Neuronal stem cell (in vitro differentiated cells): ENCODE results near the gene TOPAZ1.

Experiments
- DNase-seq: peaks from one replicate; pipeline ENCODE4 v3.0.0-alpha.2; 2013; ENCODE audit warnings: low spot score
- H2AFZ ChIP-seq: one replicate; pipeline ENCODE4 v1.6.1; 2013; ENCODE audit warnings: mild to moderate bottlenecking, low read length, inconsistent platforms
- H2AK5ac ChIP-seq: 2 replicates; pipeline ENCODE4 v1.6.1; 2013; ENCODE audit warnings: low read depth, mild to moderate bottlenecking, inconsistent platforms, low read length, moderate library complexity, mixed read lengths
- H2BK120ac ChIP-seq: 2 replicates; pipeline ENCODE4 v1.6.1; 2013; ENCODE audit warnings: low read depth, mild to moderate bottlenecking, inconsistent platforms, low read length, moderate library complexity, mixed read lengths
- H2BK12ac ChIP-seq: one replicate; pipeline ENCODE4 v1.6.1; 2013; ENCODE audit warnings: low read length, inconsistent platforms
- H2BK15ac ChIP-seq: 2 replicates; pipeline ENCODE4 v1.6.1; 2013; ENCODE audit warnings: mild to moderate bottlenecking, low read length, inconsistent platforms, mixed read lengths
- H2BK5ac ChIP-seq: one replicate; pipeline ENCODE4 v1.6.1; 2013; ENCODE audit warnings: inconsistent platforms, mild to moderate bottlenecking, low read length, moderate library complexity
- H3K14ac ChIP-seq: one replicate; pipeline ENCODE4 v1.6.1; 2013; ENCODE audit warnings: low read length, inconsistent platforms
- H3K18ac ChIP-seq: 2 replicates; pipeline ENCODE4 v1.6.1; 2013; ENCODE audit warnings: low read length, inconsistent platforms
- H3K23ac ChIP-seq: 2 replicates; pipeline ENCODE4 v1.6.1; 2013; ENCODE audit warnings: low read depth, mild to moderate bottlenecking, mixed read lengths, low read length, inconsistent platforms; ENCODE audit not compliant: poor library complexity
- H3K27ac ChIP-seq: replicated peaks from 3 replicates; pipeline ENCODE4 v1.5.1; 2013; ENCODE audit warnings: low read length, inconsistent platforms
- H3K27me3 ChIP-seq, 3 experiments: 2 replicates each; pipeline ENCODE4 v1.6.1; 2013; ENCODE audit warnings: low read length in 3 of 3, mild to moderate bottlenecking in 2 of 3, inconsistent platforms in 1 of 3, low read depth in 1 of 3, mixed read lengths in 1 of 3, moderate library complexity in 1 of 3; ENCODE audit not compliant: control insufficient read depth in 3 of 3, insufficient read depth in 3 of 3
- H3K36me3 ChIP-seq, 2 donors: replicated peaks in 1 of 2; 2 replicates each; pipeline ENCODE4 v1.6.1; 2013; ENCODE audit warnings: low read length in 2 of 2; ENCODE audit not compliant: control insufficient read depth in 2 of 2, insufficient read depth in 2 of 2
- H3K4ac ChIP-seq: 2 replicates; pipeline ENCODE4 v1.6.1; 2013; ENCODE audit warnings: inconsistent platforms, mild to moderate bottlenecking, low read length, moderate library complexity
- H3K4me1 ChIP-seq, 2 donors: 1 replicate in 1 of 2; 2 replicates in 1 of 2; pipeline ENCODE4 v1.6.1; 2013; ENCODE audit warnings: low read length in 2 of 2, low read depth in 1 of 2; ENCODE audit not compliant: control insufficient read depth in 2 of 2, insufficient read depth in 1 of 2
- H3K4me2 ChIP-seq: one replicate; pipeline ENCODE4 v1.6.1; 2013; ENCODE audit warnings: mild to moderate bottlenecking, low read length, inconsistent platforms; ENCODE audit not compliant: insufficient read depth, poor library complexity, severe bottlenecking
- H3K4me3 ChIP-seq, 2 donors: 2 replicates each; pipeline ENCODE4 v1.5.1; 2013; ENCODE audit warnings: low read length in 2 of 2, mild to moderate bottlenecking in 2 of 2, inconsistent platforms in 1 of 2, moderate library complexity in 1 of 2
- H3K79me1 ChIP-seq: one replicate; pipeline ENCODE4 v1.6.1; 2013; ENCODE audit warnings: low read depth, mild to moderate bottlenecking, inconsistent platforms, low read length, moderate library complexity
- H3K9ac ChIP-seq: one replicate; pipeline ENCODE4 v1.6.1; 2013; ENCODE audit warnings: mild to moderate bottlenecking, low read depth, low read length, inconsistent platforms; ENCODE audit not compliant: poor library complexity
- H3K9me3 ChIP-seq, 2 donors: replicated peaks in 1 of 2; 2 replicates each; pipeline versions ENCODE3 to v1.6.1; 2013; ENCODE audit warnings: low read length in 2 of 2, mild to moderate bottlenecking in 2 of 2, inconsistent platforms in 1 of 2, low read depth in 1 of 2, mixed read lengths in 1 of 2, moderate library complexity in 1 of 2; ENCODE audit not compliant: control insufficient read depth in 2 of 2, insufficient read depth in 1 of 2
- H4K8ac ChIP-seq: one replicate; pipeline ENCODE4 v1.6.1; 2013; ENCODE audit warnings: low read depth, mild to moderate bottlenecking, inconsistent platforms, low read length, moderate library complexity
- H4K91ac ChIP-seq: one replicate; pipeline ENCODE4 v1.6.1; 2013; ENCODE audit warnings: low read length, low read depth, mild to moderate bottlenecking, inconsistent platforms; ENCODE audit not compliant: poor library complexity
- WGBS, 2 donors: extraction: QIAGEN DNeasy Blood & Tissue Kit; methylation state at CpG; one replicate each; pipeline ENCODE4 v1.1.7; 2013; ENCODE audit warnings: missing lambda C conversion rate in 2 of 2, mixed read lengths in 1 of 2; ENCODE audit not compliant: insufficient read length in 2 of 2, insufficient replicate concordance in 1 of 2; ENCODE audit errors: extremely low coverage in 2 of 2; 5-methylcytosine and 5-hydroxymethylcytosine counted together

TOPAZ1 gene

GRCh38 chr3:44353355-44353924 is 111.8 kb downstream of the TOPAZ1 start:
- no peak overlapping the region for H2AK5ac ChIP-seq
- no peak overlapping the region for H3K23ac ChIP-seq
- no peak overlapping the region for H3K4me2 ChIP-seq
- peaks cover 0 to under 1% of the 10 kb centered on the region in 2 donors for H3K4me1 ChIP-seq
- no peak overlapping the region for H2BK120ac ChIP-seq
- no peak overlapping the region for H2BK5ac ChIP-seq
- H3K27ac ChIP-seq, result no peak overlapping the region
- peaks cover 0 to 8% of the 10 kb centered on the region in 2 donors for H3K36me3 ChIP-seq
- no peak overlapping the region for H3K9ac ChIP-seq
- H4K91ac ChIP-seq, result no peak overlapping the region
- H2BK12ac ChIP-seq, result no peak overlapping the region
- H3K27me3 ChIP-seq, result no peaks in the 10 kb centered on the region
- H2AFZ ChIP-seq, result no peak overlapping the region
- no peak overlapping the region for H3K4me3 ChIP-seq
- H4K8ac ChIP-seq, result no peak overlapping the region
- peaks cover 2 to 5% of the 10 kb centered on the region in 2 donors for H3K9me3 ChIP-seq
- WGBS, 2 donors, result no CpG with 5 or more reads among the region's 1 CpG
- H3K4ac ChIP-seq, result no peak overlapping the region
- H3K18ac ChIP-seq, result no peak overlapping the region
- H3K79me1 ChIP-seq, result no peaks in the 10 kb centered on the region
- no peak overlapping the region for H3K14ac ChIP-seq
- H2BK15ac ChIP-seq, result no peak overlapping the region
- no peak for DNase-seq

DNA sequence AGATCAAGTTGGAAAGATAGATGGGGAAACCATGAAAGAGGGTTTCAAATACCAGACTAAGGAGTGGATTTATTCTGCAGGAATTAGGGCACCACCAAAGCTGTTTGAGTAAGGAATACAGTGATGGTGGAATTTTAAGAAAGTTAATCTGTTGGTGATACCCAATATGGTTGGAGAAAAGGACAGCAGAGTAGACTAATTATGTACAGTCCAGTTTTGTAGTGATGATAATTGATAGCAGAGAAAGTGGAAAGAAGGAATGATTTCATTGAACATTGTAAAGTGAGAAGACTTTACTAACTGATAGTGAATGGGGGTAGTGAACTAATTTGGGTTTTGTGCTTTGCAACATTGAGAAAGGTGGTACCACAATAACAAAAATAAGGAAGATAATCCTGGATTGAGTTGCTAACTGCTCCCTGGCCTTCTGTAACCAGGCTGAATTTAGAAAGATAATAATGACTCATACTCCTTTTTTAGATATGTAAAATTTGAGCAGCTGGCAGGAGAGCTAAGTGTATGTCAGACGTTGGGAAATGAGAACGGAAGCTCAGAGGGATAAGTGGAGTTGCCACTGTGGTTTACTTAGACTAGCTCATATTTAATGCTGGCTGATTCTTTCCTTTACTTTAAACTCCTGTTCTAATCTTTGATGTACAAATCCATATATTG is 113.8 kb downstream of the TOPAZ1 start:
- H3K36me3 ChIP-seq, result peaks cover 0 to 10% of the 10 kb centered on the region in 2 donors
- H2BK12ac ChIP-seq, result no peak overlapping the region
- no peak overlapping the region for H2BK15ac ChIP-seq
- H3K4ac ChIP-seq, result no peak overlapping the region
- no peak overlapping the region for H2BK5ac ChIP-seq
- no peak for DNase-seq
- no peak overlapping the region for H2AK5ac ChIP-seq
- H3K9me3 ChIP-seq, result peaks cover 2 to 5% of the 10 kb centered on the region in 2 donors
- H3K27ac ChIP-seq, result no peak overlapping the region
- H3K4me3 ChIP-seq, result no peak overlapping the region
- no peak overlapping the region for H3K18ac ChIP-seq
- no peak overlapping the region for H2BK120ac ChIP-seq
- H4K8ac ChIP-seq, result no peak overlapping the region
- no peak overlapping the region for H3K14ac ChIP-seq
- H3K4me1 ChIP-seq, result peaks cover 7 to 18% of the 10 kb centered on the region in 2 donors
- H3K4me2 ChIP-seq, result no peak overlapping the region
- WGBS, 2 donors, result no CpG with 5 or more reads among the region's 2 CpGs
- H3K27me3 ChIP-seq, result no peaks in the 10 kb centered on the region
- H3K23ac ChIP-seq, result no peak overlapping the region
- H4K91ac ChIP-seq, result no peak overlapping the region
- no peak overlapping the region for H3K9ac ChIP-seq
- H2AFZ ChIP-seq, result no peak overlapping the region
- no peaks in the 10 kb centered on the region for H3K79me1 ChIP-seq

GRCh38 chr3:44359146-44359751 is 117.6 kb downstream of the TOPAZ1 start:
- no peak overlapping the region for H2BK5ac ChIP-seq
- H3K14ac ChIP-seq, result no peak overlapping the region
- H3K36me3 ChIP-seq, result peaks cover 0 to 7% of the 10 kb centered on the region in 2 donors
- no peak overlapping the region for H2BK12ac ChIP-seq
- H2BK15ac ChIP-seq, result no peak overlapping the region
- peak overlapping the region; percentile 36 for H3K27ac ChIP-seq
- no CpG with 5 or more reads among the region's 3 CpGs for WGBS, 2 donors
- no peak overlapping the region for H3K18ac ChIP-seq
- H2AK5ac ChIP-seq, result no peak overlapping the region
- no peaks in the 10 kb centered on the region for H3K79me1 ChIP-seq
- no peak overlapping the region for H3K4ac ChIP-seq
- DNase-seq, result peak; percentile 85
- H3K23ac ChIP-seq, result no peak overlapping the region
- peak overlapping the region; percentile 35 for H3K4me2 ChIP-seq
- H3K9ac ChIP-seq, result no peak overlapping the region
- H4K8ac ChIP-seq, result no peak overlapping the region
- H3K27me3 ChIP-seq, result no peaks in the 10 kb centered on the region
- H3K4me3 ChIP-seq, result no peak overlapping the region
- H3K9me3 ChIP-seq, result no peaks in the 10 kb centered on the region
- H2BK120ac ChIP-seq, result no peak overlapping the region
- H3K4me1 ChIP-seq, result peaks cover 7 to 18% of the 10 kb centered on the region in 2 donors
- H4K91ac ChIP-seq, result no peak overlapping the region
- no peak overlapping the region for H2AFZ ChIP-seq

DNA sequence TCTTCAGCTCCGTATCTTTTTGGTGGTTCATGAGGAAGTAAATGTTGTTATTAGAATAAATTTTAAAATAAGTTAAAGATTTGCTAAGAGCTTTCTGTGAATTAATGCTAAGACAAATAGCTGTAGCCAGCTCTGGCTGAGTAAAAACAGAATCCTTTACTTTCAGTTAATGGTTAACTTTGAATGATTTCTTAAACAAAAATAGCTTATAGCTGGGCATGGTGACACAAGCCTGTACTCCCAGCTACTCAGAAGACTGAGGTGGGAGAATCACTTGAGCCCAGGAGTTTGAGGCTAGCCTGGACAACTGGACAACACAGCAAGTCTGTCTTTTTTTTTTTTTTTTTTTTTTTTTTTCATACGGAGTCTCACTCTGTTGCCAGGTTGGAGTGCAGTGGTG is 121.9 kb downstream of the TOPAZ1 start:
- no peak overlapping the region for H3K4me3 ChIP-seq
- WGBS, 2 donors, result no CpG with 5 or more reads among the region's 2 CpGs

More for the DNA sequence above, 121.9 kb downstream of the TOPAZ1 start:
- no peak overlapping the region for H2BK12ac ChIP-seq
- H2AFZ ChIP-seq, result no peak overlapping the region
- peaks cover 7 to 16% of the 10 kb centered on the region in 2 donors for H3K4me1 ChIP-seq
- no peak overlapping the region for H4K8ac ChIP-seq
- peaks cover 0 to 1% of the 10 kb centered on the region in 2 donors for H3K9me3 ChIP-seq
- no peak overlapping the region for H4K91ac ChIP-seq
- no peak overlapping the region for H3K9ac ChIP-seq
- no peak overlapping the region for H2BK5ac ChIP-seq
- H3K18ac ChIP-seq, result no peak overlapping the region
- no peak overlapping the region for H3K4ac ChIP-seq
- no peak overlapping the region for H2BK120ac ChIP-seq
- no peak overlapping the region for H2AK5ac ChIP-seq
- no peak overlapping the region for H3K27ac ChIP-seq
- no peak overlapping the region for H3K4me2 ChIP-seq
- no peak overlapping the region for H3K23ac ChIP-seq
- peaks cover 0 to 9% of the 10 kb centered on the region in 2 donors for H3K36me3 ChIP-seq
- H3K27me3 ChIP-seq, result no peaks in the 10 kb centered on the region
- H3K14ac ChIP-seq, result no peak overlapping the region
- DNase-seq, result no peak
- no peaks in the 10 kb centered on the region for H3K79me1 ChIP-seq
- no peak overlapping the region for H2BK15ac ChIP-seq
